ENCODE data around the gene TLK2.

The TLK2 gene

GRCh38 chr17:62658136-62658920 lies 179.7 kb downstream of the TLK2 start:
- no peak for DNase-seq

GRCh38 chr17:62660629-62661118 lies 182.0 kb downstream of the TLK2 start:
- DNase-seq: no peak

- DNase-seq: no peak
Measured at GRCh38 chr17:62661337-62661736, 182.7 kb downstream of the TLK2 start.

GRCh38 chr17:62662855-62663254 lies 184.2 kb downstream of the TLK2 start:
- DNase-seq: no peak
